SK-N-SH (cell line): ENCODE data around the gene SPRR2F.

Source experiments
- CTCF ChIP-seq: fragments of 200-600 bp; sonication (generic); IDR thresholded peaks from 2 replicates; pipeline ENCODE4 v1.6.1; 2017; ENCODE audit warnings: antibody characterized with exemption, mild to moderate bottlenecking, moderate library complexity
- POLR2AphosphoS5 ChIP-seq: IDR thresholded peaks from 2 replicates; pipeline ENCODE4 v1.6.1; 2012; ENCODE audit warnings: low read depth, low read length
- YY1 ChIP-seq: IDR thresholded peaks from 2 replicates; pipeline ENCODE4 v1.4.0; 2012; ENCODE audit warnings: low read depth, mild to moderate bottlenecking
- TF ChIP-seq, protein P1 (sequence below): IDR thresholded peaks from 2 replicates; pipeline ENCODE4 v1.6.1; 2012; ENCODE audit warnings: mild to moderate bottlenecking, low read depth, low read length, moderate library complexity

DNA sequence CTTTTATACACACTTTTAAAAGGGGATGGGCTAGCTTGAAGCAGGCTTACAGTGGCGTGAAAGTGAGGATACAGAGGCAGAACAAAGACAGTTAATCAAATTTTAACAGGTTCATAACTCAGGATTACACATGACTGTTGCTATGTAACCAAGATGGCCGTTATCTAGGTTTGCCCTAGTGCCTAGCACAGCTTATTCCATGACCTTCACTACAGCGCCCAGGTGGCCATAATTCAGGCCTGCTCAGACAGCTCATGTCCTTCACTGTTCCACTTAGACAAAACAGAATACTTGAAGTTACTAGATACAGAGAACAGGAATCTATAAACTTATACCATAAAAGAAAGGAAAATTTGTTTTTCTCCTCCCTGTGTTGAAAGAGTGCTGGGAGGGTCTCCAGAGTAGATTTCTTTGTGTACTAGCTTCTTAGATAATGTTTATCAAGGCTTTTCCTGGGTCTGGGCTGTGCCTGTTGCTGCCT is 6.2 kb upstream of the SPRR2F start:
- TF ChIP-seq CTCF (no peak), YY1 (no peak), POLR2AphosphoS5 (no peak)
- TF ChIP-seq, protein P1, sequence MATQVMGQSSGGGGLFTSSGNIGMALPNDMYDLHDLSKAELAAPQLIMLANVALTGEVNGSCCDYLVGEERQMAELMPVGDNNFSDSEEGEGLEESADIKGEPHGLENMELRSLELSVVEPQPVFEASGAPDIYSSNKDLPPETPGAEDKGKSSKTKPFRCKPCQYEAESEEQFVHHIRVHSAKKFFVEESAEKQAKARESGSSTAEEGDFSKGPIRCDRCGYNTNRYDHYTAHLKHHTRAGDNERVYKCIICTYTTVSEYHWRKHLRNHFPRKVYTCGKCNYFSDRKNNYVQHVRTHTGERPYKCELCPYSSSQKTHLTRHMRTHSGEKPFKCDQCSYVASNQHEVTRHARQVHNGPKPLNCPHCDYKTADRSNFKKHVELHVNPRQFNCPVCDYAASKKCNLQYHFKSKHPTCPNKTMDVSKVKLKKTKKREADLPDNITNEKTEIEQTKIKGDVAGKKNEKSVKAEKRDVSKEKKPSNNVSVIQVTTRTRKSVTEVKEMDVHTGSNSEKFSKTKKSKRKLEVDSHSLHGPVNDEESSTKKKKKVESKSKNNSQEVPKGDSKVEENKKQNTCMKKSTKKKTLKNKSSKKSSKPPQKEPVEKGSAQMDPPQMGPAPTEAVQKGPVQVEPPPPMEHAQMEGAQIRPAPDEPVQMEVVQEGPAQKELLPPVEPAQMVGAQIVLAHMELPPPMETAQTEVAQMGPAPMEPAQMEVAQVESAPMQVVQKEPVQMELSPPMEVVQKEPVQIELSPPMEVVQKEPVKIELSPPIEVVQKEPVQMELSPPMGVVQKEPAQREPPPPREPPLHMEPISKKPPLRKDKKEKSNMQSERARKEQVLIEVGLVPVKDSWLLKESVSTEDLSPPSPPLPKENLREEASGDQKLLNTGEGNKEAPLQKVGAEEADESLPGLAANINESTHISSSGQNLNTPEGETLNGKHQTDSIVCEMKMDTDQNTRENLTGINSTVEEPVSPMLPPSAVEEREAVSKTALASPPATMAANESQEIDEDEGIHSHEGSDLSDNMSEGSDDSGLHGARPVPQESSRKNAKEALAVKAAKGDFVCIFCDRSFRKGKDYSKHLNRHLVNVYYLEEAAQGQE: no peak
